CD4-positive, alpha-beta T cell (primary cell): ENCODE data around the gene ZC3H10. TPM values are rescaled to one million over a fixed set of nuclear protein-coding genes. Genes with fewer than 3 reads are reported as not detected.

Experiments
- ATAC-seq: fragments of 200-7000 bp; cut with Tn5 transposase; one replicate; pipeline ENCODE4 v1.10.0; 2022; ENCODE audit warnings: mild to moderate bottlenecking; ENCODE audit not compliant: poor library complexity
- CTCF ChIA-PET: fragments of 350-600 bp; sonication (Branson Sonifier 250); formaldehyde crosslinking; loops from one replicate; lab custom pipeline; 2021; ENCODE audit warnings: antibody characterized with exemption, inconsistent platforms; lab: Charles Lee
- POLR2A ChIA-PET: fragments of 350-600 bp; sonication (Branson Sonifier 250); formaldehyde crosslinking; loops from one replicate; lab custom pipeline; 2021; ENCODE audit warnings: antibody characterized with exemption, inconsistent platforms; lab: Charles Lee
- DNase-seq, 14 experiments: peaks; one replicate each; pipeline ENCODE4 v3.0.0-alpha.2; 2013 to 2020; ENCODE audit warnings: mixed read lengths in 2 of 14
- H3K27ac ChIP-seq, 2 donors: one replicate each; pipeline versions ENCODE4 v1.5.1 to v1.7.0; 2013; ENCODE audit warnings: low read length in 2 of 2, low read depth in 1 of 2, mild to moderate bottlenecking in 1 of 2
- H3K27me3 ChIP-seq, 2 experiments: 1 replicate in 1 of 2; 2 replicates in 1 of 2; pipeline versions ENCODE4 v1.6.1 to v1.7.0; 2013; ENCODE audit warnings: low read length in 2 of 2, control low read depth in 1 of 2, mild to moderate bottlenecking in 1 of 2, moderate library complexity in 1 of 2; ENCODE audit not compliant: insufficient read depth in 2 of 2, control insufficient read depth in 1 of 2
- H3K36me3 ChIP-seq: one replicate; pipeline ENCODE4 v1.6.1; 2013; ENCODE audit warnings: low read length, control low read depth; ENCODE audit not compliant: insufficient read depth
- H3K4me1 ChIP-seq: one replicate; pipeline ENCODE4 v1.6.1; 2013; ENCODE audit warnings: low read length, control low read depth; ENCODE audit not compliant: insufficient read depth
- H3K4me3 ChIP-seq: one replicate; pipeline ENCODE4 v1.5.1; 2013; ENCODE audit warnings: mild to moderate bottlenecking, low read length, moderate library complexity
- H3K9me3 ChIP-seq, 2 experiments: 1 replicate in 1 of 2; 2 replicates in 1 of 2; pipeline versions ENCODE4 v1.6.1 to v1.7.0; 2013; ENCODE audit warnings: low read length in 2 of 2, mild to moderate bottlenecking in 2 of 2, control low read depth in 1 of 2, moderate library complexity in 1 of 2; ENCODE audit not compliant: control insufficient read depth in 1 of 2, insufficient read depth in 1 of 2
- H3K27ac Mint-ChIP-seq: one replicate; pipeline ENCODE4 v1.8.0; 2020; ENCODE audit warnings: mixed read lengths
- H3K27me3 Mint-ChIP-seq: one replicate; pipeline ENCODE4 v1.8.0; 2021; ENCODE audit warnings: mixed read lengths
- H3K36me3 Mint-ChIP-seq: one replicate; pipeline ENCODE4 v1.8.0; 2021; ENCODE audit warnings: low read depth, mixed read lengths
- H3K4me1 Mint-ChIP-seq: one replicate; pipeline ENCODE4 v1.8.0; 2021; ENCODE audit warnings: low read depth, mixed read lengths
- H3K4me3 Mint-ChIP-seq: one replicate; pipeline ENCODE4 v1.8.0; 2020; ENCODE audit warnings: mild to moderate bottlenecking, mixed read lengths
- H3K9me3 Mint-ChIP-seq: one replicate; pipeline ENCODE4 v1.8.0; 2020; ENCODE audit warnings: mixed read lengths
- CTCF ChIP-seq: fragments of 200-600 bp; IDR thresholded peaks from one replicate; pipeline ENCODE4 v1.8.0; 2022; ENCODE audit warnings: antibody characterized with exemption, mild to moderate bottlenecking
- intact Hi-C, 2 experiments: fragments of 100-400 bp; cut with DNase I in 1 of 2; cut with micrococcal nuclease in 1 of 2; formaldehyde crosslinking; loops; one replicate each; pipeline versions ENCODE4 v1.15.1 to v1.9.0; 2023 to 2025; cut with DNase I, micrococcal nuclease
- total RNA-seq, 174 experiments: library from RNA in 2 of 174; stranded (reverse) in 2 of 174; gene quantifications; one replicate each; pipeline ENCODE4 v1.2.3 and lab custom pipeline; 2021 to 2026

Gene ZC3H10
- total RNA-seq, 2 experiments from 2014 or later: 6.3 to 8.9 TPM

GRCh38 chr12:56118688-56119357 is 757 bp downstream of the ZC3H10 start:
- no peaks in the 10 kb centered on the region for H3K27me3 ChIP-seq
- Mint-ChIP-seq H3K4me1 (peaks cover 35% of the 10 kb centered on the region), H3K27ac (peak overlapping the region; percentile 94), H3K9me3 (no peaks in the 10 kb centered on the region), H3K36me3 (peaks cover 42% of the 10 kb centered on the region), H3K4me3 (peak overlapping the region; percentile 97), H3K27me3 (no peaks in the 10 kb centered on the region)
- H3K4me1 ChIP-seq: peaks cover 35% of the 10 kb centered on the region
- intact Hi-C loops: loop anchor here (1.0 to 10.0 kb wide), 12 partner anchors 33 to 476 kb away; partner anchors contain the start of genes ANKRD52 (in 2 of the 2), NABP2 (in 2 of the 2), PYM1 (in 2 of the 2) and MYL6B (in 1 of the 2)
- POLR2A ChIA-PET: interaction anchor here (0.6 to 6.1 kb wide), 38 partner anchors 10 to 1402 kb away, joined by 3 to 233 read pairs (median 8); partner anchors contain the start of genes ANKRD52, CD63, CNPY2 and COQ10A
- DNase-seq (peak in 1 of 14 experiments; percentile 42), ATAC-seq (no peak)
- H3K36me3 ChIP-seq: peaks cover 25% of the 10 kb centered on the region
- peak overlapping the region; percentile 73 for H3K4me3 ChIP-seq
- CTCF ChIA-PET: interaction anchor here (0.6 to 5.0 kb wide), 21 partner anchors 7 to 351 kb away, joined by 3 to 76 read pairs (median 5); partner anchors contain the start of genes ANKRD52, CNPY2, CS and ESYT1
- no peaks in the 10 kb centered on the region for H3K9me3 ChIP-seq
- H3K27ac ChIP-seq: peak overlapping the region; percentile 75 to 90
- no peak for TF ChIP-seq CTCF

- H3K27ac Mint-ChIP-seq: peak overlapping the region; percentile 94
- Histone ChIP-seq H3K4me3 (peak overlapping the region; percentile 73), H3K36me3 (peaks cover 25% of the 10 kb centered on the region), H3K27me3 (no peaks in the 10 kb centered on the region), H3K9me3 (no peaks in the 10 kb centered on the region), H3K27ac (peak overlapping the region; percentile 75 to 90), H3K4me1 (peaks cover 35% of the 10 kb centered on the region)
- no peaks in the 10 kb centered on the region for H3K27me3 Mint-ChIP-seq
- peaks cover 36% of the 10 kb centered on the region for H3K36me3 Mint-ChIP-seq
- ATAC-seq (no peak), DNase-seq (peak; percentile 22 to 85 (median 56))
- H3K4me3 Mint-ChIP-seq: peak overlapping the region; percentile 97
- H3K4me1 Mint-ChIP-seq: peaks cover 41% of the 10 kb centered on the region
- intact Hi-C loops: loop anchor here (1.0 to 10.0 kb wide), 10 partner anchors 33 to 475 kb away; partner anchors contain the start of genes ANKRD52 (in 2 of the 2), NABP2 (in 2 of the 2), PYM1 (in 2 of the 2) and MYL6B (in 1 of the 2)
- CTCF ChIA-PET: interaction anchor here (0.9 to 5.0 kb wide), 13 partner anchors 16 to 181 kb away, joined by 3 to 76 read pairs (median 5); partner anchors contain the start of genes ANKRD52, COQ10A, CS and MYL6B
- POLR2A ChIA-PET: interaction anchor here (2.4 to 6.1 kb wide), 10 partner anchors 9 to 197 kb away, joined by 12 to 233 read pairs (median 26); partner anchors contain the start of genes CNPY2, COQ10A, ESYT1 and MYL6B
- no peaks in the 10 kb centered on the region for H3K9me3 Mint-ChIP-seq
- TF ChIP-seq CTCF: peak; percentile 87
Measured at GRCh38 chr12:56119361-56119796, 1.3 kb downstream of the ZC3H10 start.

GRCh38 chr12:56120158-56120846 is 2.2 kb downstream of the ZC3H10 start:
- peaks cover 36% of the 10 kb centered on the region for H3K36me3 Mint-ChIP-seq
- no peak for DNase-seq
- no peaks in the 10 kb centered on the region for H3K9me3 Mint-ChIP-seq
- H3K27ac ChIP-seq: no peak overlapping the region
- H3K27me3 ChIP-seq: no peaks in the 10 kb centered on the region
- intact Hi-C loops: no loop called here
- peaks cover 47% of the 10 kb centered on the region for H3K4me1 Mint-ChIP-seq
- H3K4me3 Mint-ChIP-seq: no peak overlapping the region
- H3K27ac Mint-ChIP-seq: peak overlapping the region; percentile 94
- H3K4me1 ChIP-seq: peaks cover 37% of the 10 kb centered on the region
- no peak for ATAC-seq
- H3K4me3 ChIP-seq: no peak overlapping the region
- CTCF ChIA-PET: interaction anchor here (0.9 to 5.0 kb wide), 8 partner anchors 17 to 146 kb away, joined by 3 to 76 read pairs (median 16); partner anchors contain the start of genes COQ10A, MYL6B, PA2G4 and RNF41
- no peaks in the 10 kb centered on the region for H3K27me3 Mint-ChIP-seq
- H3K36me3 ChIP-seq: peaks cover 25% of the 10 kb centered on the region
- TF ChIP-seq CTCF: no peak
- POLR2A ChIA-PET: interaction anchor here (2.4 to 6.1 kb wide), 6 partner anchors 8 to 146 kb away, joined by 12 to 233 read pairs (median 89); partner anchors contain the start of genes COQ10A, ESYT1, MYL6B and PA2G4
- no peaks in the 10 kb centered on the region for H3K9me3 ChIP-seq
